Stimulated activated CD8-positive, alpha-beta memory T cell treated with anti-CD3 and anti-CD28 coated beads, Interleukin-7, amount 100 ng/mL, for 4 hours (primary cell): Measurements from ENCODE around the gene IRF7.

Experiments
- DNase-seq, 2 donors: peaks; one replicate each; pipeline ENCODE4 v3.0.0-alpha.2; 2020; ENCODE audit warnings: low read depth in 2 of 2

Gene IRF7

GRCh38 chr11:607971-608659, 7.6 kb downstream of the IRF7 start:
- DNase-seq, result no peak

- no peak for DNase-seq
Measured at GRCh38 chr11:607020-607780, 8.6 kb downstream of the IRF7 start.

- no peak for DNase-seq
Measured at GRCh38 chr11:606245-606644, 9.5 kb downstream of the IRF7 start.

- DNase-seq, result no peak
Measured at GRCh38 chr11:605286-606129, 10.2 kb downstream of the IRF7 start.

- no peak for DNase-seq
Measured at GRCh38 chr11:603154-603553, 12.6 kb downstream of the IRF7 start.

GRCh38 chr11:601573-602245, 14.0 kb downstream of the IRF7 start:
- DNase-seq, result no peak

GRCh38 chr11:598005-598680, 17.6 kb downstream of the IRF7 start:
- no peak for DNase-seq

GRCh38 chr11:597166-597725, 18.5 kb downstream of the IRF7 start:
- no peak for DNase-seq

- no peak for DNase-seq
Measured at GRCh38 chr11:596374-596773, 19.4 kb downstream of the IRF7 start.

- DNase-seq, result no peak
Measured at GRCh38 chr11:595400-595799, 20.4 kb downstream of the IRF7 start.

GRCh38 chr11:593347-593746, 22.4 kb downstream of the IRF7 start:
- DNase-seq, result no peak

GRCh38 chr11:592918-593317, 22.8 kb downstream of the IRF7 start:
- DNase-seq, result no peak

GRCh38 chr11:592501-592900, 23.2 kb downstream of the IRF7 start:
- no peak for DNase-seq

- DNase-seq, result no peak
Measured at GRCh38 chr11:590997-591396, 24.8 kb downstream of the IRF7 start.

- DNase-seq, result no peak
Measured at GRCh38 chr11:589798-590197, 26.0 kb downstream of the IRF7 start.

- DNase-seq, result peak; percentile 52 to 67
Measured at GRCh38 chr11:587978-588380, 27.8 kb downstream of the IRF7 start.

GRCh38 chr11:587546-587945, 28.2 kb downstream of the IRF7 start:
- no peak for DNase-seq

- DNase-seq, result no peak
Measured at GRCh38 chr11:586376-587316, 29.1 kb downstream of the IRF7 start.

- DNase-seq, result no peak
Measured at GRCh38 chr11:584287-584686, 31.5 kb downstream of the IRF7 start.

GRCh38 chr11:581752-582151, 34.0 kb downstream of the IRF7 start:
- no peak for DNase-seq
